GM23248 (cell line): ENCODE measurements around the gene FIP1L1.

Experiments
- EZH2 ChIP-seq: fragments of 200-600 bp; sonication (generic); IDR thresholded peaks from 2 replicates; pipeline ENCODE4 v1.6.1; 2018; ENCODE audit warnings: antibody characterized with exemption, mild to moderate bottlenecking; ENCODE audit not compliant: insufficient read depth, poor library complexity, severe bottlenecking
- EZH2phosphoT487 ChIP-seq: fragments of 200-600 bp; sonication (generic); IDR thresholded peaks from 2 replicates; pipeline ENCODE4 v1.6.1; 2018; ENCODE audit warnings: antibody characterized with exemption, moderate library complexity, mild to moderate bottlenecking, low read depth; ENCODE audit not compliant: insufficient read depth

- no peak for TF ChIP-seq EZH2phosphoT487
- TF ChIP-seq EZH2: no peak
Observed at GRCh38 chr4:53489279-53489889, 111.9 kb downstream of the FIP1L1 start.
